IMR-90 (cell line): ENCODE measurements around the gene ANKRD10.

Experiments used
- CEBPB ChIP-seq: IDR thresholded peaks from 2 replicates; pipeline ENCODE4 v1.6.1; 2012; ENCODE audit warnings: low read depth, low read length, improper control_type of control experiment
- FOS ChIP-seq: fragments of 150-350 bp; IDR thresholded peaks from 2 replicates; pipeline ENCODE4 v1.6.1; 2016; ENCODE audit warnings: low read depth, low read length
- MAFK ChIP-seq: IDR thresholded peaks from 2 replicates; pipeline ENCODE4 v1.6.1; 2012; ENCODE audit warnings: low read depth, low read length, improper control_type of control experiment
- POLR2A ChIP-seq: IDR thresholded peaks from 2 replicates; pipeline ENCODE4 v1.6.1; 2012; ENCODE audit warnings: mild to moderate bottlenecking, low read depth, low read length
- RAD21 ChIP-seq: IDR thresholded peaks from 2 replicates; pipeline ENCODE4 v1.6.1; 2012; ENCODE audit warnings: low read length, improper control_type of control experiment
- RFX5 ChIP-seq: IDR thresholded peaks from 2 replicates; pipeline ENCODE4 v1.8.0; 2012; ENCODE audit warnings: low read depth, mild to moderate bottlenecking, low read length, moderate library complexity
- SMC3 ChIP-seq: fragments of 150-350 bp; IDR thresholded peaks from 2 replicates; pipeline ENCODE4 v1.6.1; 2016; ENCODE audit warnings: low read depth, mild to moderate bottlenecking, antibody characterized with exemption, low read length, moderate library complexity
- TF ChIP-seq, protein P1 (sequence below): conservative IDR thresholded peaks from 2 replicates; pipeline ENCODE4 v1.5.1; 2012; ENCODE audit warnings: mild to moderate bottlenecking, low read depth, low read length, improper control_type of control experiment
- TF ChIP-seq, protein P2 (sequence below): fragments of 150-350 bp; IDR thresholded peaks from 2 replicates; pipeline ENCODE4 v1.6.1; 2016; ENCODE audit warnings: low read depth, mild to moderate bottlenecking, low read length, moderate library complexity, borderline replicate concordance

GRCh38 chr13:110922506-110922905, 7.6 kb upstream of the ANKRD10 start:
- TF ChIP-seq, protein P1, sequence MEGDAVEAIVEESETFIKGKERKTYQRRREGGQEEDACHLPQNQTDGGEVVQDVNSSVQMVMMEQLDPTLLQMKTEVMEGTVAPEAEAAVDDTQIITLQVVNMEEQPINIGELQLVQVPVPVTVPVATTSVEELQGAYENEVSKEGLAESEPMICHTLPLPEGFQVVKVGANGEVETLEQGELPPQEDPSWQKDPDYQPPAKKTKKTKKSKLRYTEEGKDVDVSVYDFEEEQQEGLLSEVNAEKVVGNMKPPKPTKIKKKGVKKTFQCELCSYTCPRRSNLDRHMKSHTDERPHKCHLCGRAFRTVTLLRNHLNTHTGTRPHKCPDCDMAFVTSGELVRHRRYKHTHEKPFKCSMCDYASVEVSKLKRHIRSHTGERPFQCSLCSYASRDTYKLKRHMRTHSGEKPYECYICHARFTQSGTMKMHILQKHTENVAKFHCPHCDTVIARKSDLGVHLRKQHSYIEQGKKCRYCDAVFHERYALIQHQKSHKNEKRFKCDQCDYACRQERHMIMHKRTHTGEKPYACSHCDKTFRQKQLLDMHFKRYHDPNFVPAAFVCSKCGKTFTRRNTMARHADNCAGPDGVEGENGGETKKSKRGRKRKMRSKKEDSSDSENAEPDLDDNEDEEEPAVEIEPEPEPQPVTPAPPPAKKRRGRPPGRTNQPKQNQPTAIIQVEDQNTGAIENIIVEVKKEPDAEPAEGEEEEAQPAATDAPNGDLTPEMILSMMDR = no peak
- TF ChIP-seq, protein P2, sequence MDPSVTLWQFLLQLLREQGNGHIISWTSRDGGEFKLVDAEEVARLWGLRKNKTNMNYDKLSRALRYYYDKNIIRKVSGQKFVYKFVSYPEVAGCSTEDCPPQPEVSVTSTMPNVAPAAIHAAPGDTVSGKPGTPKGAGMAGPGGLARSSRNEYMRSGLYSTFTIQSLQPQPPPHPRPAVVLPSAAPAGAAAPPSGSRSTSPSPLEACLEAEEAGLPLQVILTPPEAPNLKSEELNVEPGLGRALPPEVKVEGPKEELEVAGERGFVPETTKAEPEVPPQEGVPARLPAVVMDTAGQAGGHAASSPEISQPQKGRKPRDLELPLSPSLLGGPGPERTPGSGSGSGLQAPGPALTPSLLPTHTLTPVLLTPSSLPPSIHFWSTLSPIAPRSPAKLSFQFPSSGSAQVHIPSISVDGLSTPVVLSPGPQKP = no peak
- TF ChIP-seq FOS (no peak), SMC3 (no peak), RFX5 (no peak), POLR2A (no peak), MAFK (no peak), RAD21 (no peak), CEBPB (no peak)
